ENCODE measurements around the gene CASP8AP2.

DNA sequence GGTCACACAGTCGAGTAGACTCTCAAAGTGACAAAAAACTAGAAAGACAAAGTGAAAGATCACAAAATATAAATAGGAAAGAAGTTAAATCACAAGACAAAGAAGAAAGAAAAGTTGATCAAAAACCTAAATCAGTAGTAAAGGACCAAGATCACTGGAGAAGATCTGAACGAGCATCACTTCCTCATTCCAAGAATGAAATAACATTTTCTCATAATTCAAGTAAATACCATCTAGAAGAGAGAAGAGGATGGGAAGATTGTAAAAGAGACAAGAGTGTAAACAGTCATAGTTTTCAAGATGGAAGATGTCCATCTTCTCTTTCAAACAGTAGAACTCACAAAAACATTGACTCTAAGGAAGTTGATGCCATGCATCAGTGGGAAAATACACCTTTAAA, 33.0 kb downstream of the CASP8AP2 start:
- TF ChIP-seq, protein P1, sequence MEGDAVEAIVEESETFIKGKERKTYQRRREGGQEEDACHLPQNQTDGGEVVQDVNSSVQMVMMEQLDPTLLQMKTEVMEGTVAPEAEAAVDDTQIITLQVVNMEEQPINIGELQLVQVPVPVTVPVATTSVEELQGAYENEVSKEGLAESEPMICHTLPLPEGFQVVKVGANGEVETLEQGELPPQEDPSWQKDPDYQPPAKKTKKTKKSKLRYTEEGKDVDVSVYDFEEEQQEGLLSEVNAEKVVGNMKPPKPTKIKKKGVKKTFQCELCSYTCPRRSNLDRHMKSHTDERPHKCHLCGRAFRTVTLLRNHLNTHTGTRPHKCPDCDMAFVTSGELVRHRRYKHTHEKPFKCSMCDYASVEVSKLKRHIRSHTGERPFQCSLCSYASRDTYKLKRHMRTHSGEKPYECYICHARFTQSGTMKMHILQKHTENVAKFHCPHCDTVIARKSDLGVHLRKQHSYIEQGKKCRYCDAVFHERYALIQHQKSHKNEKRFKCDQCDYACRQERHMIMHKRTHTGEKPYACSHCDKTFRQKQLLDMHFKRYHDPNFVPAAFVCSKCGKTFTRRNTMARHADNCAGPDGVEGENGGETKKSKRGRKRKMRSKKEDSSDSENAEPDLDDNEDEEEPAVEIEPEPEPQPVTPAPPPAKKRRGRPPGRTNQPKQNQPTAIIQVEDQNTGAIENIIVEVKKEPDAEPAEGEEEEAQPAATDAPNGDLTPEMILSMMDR (conservative IDR thresholded peaks at IDR 0.05; ENCODE audit: low read length) = no peak
- TF ChIP-seq EZH2phosphoT487 (IDR thresholded peaks at IDR 0.05; ENCODE audit: borderline replicate concordance) = no peak

All from Loucy (cell line).